GM21367 (cell line): Measurements from ENCODE around the gene C3orf38.
"Not testable (repeated sequence)": the region's sequence is repeated elsewhere in the genome, so short reads cannot be mapped to it uniquely, and the experiment has no call there.

ENCODE experiments used
- ATAC-seq: cut with Tn5 transposase; IDR thresholded peaks from one replicate; pipeline ENCODE4 v1.9.1; 2021; ENCODE audit not compliant: unreplicated experiment

C3orf38 gene

DNA sequence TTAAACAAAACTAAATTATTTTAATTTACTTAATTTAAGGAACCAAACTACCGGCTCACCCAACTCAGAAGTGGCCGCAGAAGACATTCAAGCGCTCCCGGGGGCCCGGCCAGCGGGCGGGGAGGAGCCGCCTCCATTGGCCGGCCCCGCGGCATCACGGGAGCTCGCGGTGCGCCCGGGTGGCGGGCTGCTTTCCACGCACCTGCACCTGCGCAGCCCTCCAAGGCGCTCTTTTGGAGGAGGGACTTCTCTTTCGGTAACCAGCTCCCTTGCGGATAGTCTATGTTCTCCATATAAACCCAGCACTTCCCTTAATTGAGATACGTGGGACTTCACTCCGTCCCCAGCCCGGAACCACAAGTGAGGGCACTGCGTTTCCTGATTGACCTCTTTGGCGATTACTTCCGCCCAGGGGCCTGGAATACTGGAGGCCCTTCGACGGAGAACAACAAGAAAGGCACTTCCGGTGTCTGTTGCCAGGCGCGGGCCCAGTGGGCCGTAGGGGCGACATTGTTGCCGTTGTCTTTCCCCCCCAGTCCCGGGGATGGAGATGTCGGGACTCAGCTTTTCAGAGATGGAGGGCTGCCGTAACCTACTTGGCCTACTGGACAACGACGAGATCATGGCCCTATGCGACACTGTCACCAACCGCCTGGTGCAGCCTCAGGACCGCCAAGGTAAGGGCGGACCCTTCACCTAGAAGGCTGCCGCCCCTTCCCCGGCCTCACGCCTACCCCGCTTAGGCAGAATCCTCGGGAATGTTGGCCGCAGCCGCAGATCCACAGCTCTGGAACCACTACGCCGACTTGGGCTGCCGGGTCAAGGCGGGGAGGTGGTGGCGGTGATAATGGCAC is at the start of gene C3orf38:
Gene C3orf38, plus strand, starts transcription at position 451 of the 854 bp plus-strand sequence. Its CDS starts 94 bp downstream, at position 545.
- peak; percentile 76 for ATAC-seq

DNA sequence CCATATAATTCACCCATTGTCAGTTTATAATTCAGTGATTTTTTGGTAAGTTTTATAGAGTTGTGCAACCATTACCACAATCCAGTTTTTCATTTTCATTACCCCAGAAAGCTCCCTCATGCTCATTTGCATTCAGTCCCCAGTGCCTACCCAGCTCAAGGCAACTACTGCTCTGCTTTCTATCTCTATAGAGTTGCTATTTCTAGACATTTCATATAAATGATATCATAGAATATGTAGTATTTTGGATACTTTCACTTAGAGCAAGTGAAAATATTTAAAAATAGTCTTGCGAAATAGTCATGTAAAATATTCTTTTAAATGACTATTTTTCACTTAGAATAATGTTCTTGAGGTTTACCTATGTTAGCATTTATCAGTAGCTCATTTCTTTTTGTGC is 48.6 kb upstream of the C3orf38 start:
- peak; percentile 87 for ATAC-seq

- no peak for ATAC-seq
These were observed 44.4 kb upstream of the C3orf38 start for GRCh38 chr3:88105325-88105724.

- ATAC-seq, result no peak
These were observed 37.5 kb upstream of the C3orf38 start for GRCh38 chr3:88112289-88112688.

- peak; percentile 89 for ATAC-seq
These were observed 36.2 kb upstream of the C3orf38 start for GRCh38 chr3:88113311-88114162.

DNA sequence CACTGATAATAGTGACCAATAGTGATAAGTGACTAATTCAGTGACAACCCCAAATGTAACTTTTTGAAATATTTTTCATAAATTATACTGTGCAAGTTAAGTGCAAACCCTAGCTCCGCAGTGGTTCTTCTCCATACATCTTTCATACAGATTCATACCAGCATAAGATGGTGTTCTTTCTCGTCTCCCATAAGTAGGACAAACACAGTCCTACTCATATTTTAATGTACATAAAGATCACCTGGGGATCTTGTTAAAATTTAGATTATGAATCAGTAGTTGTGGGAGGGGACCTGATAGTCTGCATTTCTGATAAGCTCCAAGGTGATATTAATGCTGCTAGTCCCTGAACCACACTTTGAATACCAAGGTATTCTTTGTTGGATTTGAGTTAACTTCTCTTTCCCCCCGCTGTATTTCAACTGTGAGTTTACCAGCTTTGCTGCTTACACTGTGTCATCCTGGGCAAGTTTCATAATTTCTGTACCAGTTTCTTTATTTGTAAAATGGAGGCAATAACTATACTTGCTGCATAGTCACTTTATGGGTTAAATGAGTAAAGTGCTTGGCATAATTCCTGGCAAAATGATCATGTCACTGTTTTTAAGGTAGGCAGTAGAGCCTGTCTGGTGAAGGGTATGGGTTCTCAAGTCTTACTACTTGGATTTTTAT is 34.7 kb upstream of the C3orf38 start:
- no peak for ATAC-seq

DNA sequence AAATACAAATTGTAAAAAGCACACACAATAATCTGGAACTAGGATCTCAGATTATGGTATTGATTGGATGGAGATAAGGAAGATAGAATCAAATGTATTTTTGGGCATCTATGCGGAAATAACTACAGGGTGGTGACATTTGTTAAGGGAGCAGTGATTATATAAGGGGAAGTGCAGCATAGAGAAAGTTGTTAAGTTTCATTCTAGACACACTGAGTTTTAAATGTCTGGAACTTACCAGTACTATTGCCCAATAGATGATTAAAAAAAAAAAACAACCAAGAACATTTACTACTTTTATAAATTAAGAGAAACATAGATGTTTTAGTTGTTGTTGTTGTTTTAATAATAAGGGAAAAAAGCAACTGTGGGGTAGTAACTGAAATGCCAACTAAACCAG is 32.1 kb upstream of the C3orf38 start:
- ATAC-seq, result no peak

GRCh38 chr3:88118603-88119002 is 31.2 kb upstream of the C3orf38 start:
- not testable (repeated sequence) for ATAC-seq

GRCh38 chr3:88123526-88123925 is 26.2 kb upstream of the C3orf38 start:
- no peak for ATAC-seq

DNA sequence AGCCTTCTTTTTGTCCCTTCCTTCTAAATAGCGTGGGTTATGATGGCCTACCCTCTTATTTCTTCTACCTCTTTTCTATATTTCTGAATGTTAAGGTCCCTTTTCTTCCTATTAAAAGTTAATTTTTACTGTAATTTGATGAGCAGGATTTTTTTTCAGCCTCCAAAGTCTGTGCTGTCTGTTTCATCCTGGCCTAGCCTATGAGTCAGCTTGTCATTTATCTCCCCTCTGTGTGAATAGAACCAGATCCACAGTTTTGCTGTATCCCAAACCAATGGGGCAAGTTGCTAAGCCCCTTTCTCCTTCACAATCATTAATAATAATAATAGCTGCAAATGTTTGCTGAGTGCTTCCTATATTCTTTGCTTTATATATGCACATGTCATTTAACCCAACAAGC is 18.1 kb upstream of the C3orf38 start:
- ATAC-seq, result no peak

DNA sequence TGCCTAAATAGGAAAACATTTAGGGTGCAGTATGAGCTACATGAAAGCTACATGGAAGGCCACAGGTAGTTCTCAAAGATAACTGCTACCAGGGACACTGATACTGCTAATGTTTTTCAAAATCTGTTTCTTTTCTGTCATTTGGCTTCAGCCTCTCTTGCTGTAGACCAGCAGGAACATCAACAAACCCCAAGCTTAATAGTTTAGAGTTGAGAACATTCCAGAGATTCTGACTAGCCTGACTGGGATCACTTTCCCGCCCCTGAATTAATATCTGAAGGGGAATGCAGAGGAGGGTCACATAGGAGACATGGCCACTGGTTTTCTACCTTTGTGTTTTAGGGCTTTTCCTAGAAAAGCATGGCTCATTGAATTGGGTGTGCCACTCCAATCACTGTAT is 16.9 kb upstream of the C3orf38 start:
- no peak for ATAC-seq

GRCh38 chr3:88133711-88134263 is 16.0 kb upstream of the C3orf38 start:
- no peak for ATAC-seq

DNA sequence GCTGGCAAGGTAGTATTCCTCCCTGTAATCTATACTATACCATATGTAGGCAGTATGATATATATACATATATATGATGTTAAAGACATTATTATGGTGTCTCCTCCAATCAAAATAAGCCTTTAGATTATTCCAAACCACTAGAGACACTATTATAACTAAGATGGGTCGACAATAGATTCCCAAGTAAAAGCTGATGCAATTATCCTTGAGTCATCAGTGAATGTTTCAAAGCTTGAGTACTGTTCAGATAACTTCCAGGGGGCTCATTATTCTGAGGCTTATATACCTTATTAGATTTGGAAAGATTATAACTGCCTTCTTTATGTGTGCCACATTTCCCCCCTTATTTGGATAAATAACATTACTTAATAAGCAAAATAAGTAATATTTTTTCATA is 11.9 kb upstream of the C3orf38 start:
- ATAC-seq, result no peak

DNA sequence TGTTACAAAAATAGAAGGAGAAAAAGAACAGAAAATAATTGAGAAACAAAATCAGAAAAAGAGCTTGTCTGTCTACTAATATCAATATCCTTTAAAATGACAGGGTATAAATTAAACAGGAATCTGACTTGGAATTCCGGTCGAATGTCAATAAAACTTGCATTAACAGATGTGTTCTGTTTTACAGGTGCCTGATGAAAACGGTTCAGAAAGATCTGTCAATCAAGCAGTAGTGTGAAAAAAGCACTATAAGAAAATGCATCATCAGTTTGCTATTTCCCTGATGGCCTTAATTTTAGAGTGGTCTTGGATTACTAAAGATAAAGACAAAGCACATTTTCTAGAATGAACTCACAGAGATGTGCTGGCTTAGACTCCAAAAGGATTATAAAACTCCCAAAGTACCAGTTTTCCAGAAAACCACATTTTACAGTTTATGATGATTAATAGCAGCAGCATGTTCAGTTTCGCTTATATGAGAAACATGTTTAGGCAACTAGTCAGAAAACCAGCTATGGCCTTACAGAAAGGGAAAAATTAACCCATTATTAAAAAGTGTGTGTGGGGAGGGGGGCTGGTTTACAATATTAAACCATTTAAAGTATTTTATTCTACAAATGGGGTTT is 8.2 kb upstream of the C3orf38 start:
- no peak for ATAC-seq

- ATAC-seq, result no peak
These were observed 7.6 kb upstream of the C3orf38 start for GRCh38 chr3:88142094-88142624.

- no peak for ATAC-seq
These were observed 2.5 kb upstream of the C3orf38 start for GRCh38 chr3:88147261-88147660.

GRCh38 chr3:88148651-88149050 is 1.1 kb upstream of the C3orf38 start:
- no peak for ATAC-seq

DNA sequence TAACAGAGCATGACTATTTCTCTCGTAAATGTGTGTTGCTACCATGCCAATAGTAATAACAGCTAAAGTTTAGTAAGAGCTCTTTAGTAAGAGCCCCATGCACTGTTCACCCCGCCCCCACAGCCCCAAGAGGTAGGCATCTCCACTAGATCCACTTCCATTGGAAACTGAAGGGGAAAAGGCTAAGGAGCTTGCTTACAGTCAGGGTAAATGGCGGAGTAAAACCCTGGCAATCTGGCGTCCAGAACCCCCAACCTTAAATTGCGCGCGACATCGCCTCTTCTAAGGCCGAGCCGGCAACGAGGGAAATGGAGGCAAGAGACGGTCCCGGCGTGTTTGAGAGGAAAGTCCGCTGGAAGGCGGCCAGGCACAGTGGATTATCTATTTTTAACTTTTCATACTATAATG is 654 bp upstream of the C3orf38 start:
- peak; percentile 13 for ATAC-seq

DNA sequence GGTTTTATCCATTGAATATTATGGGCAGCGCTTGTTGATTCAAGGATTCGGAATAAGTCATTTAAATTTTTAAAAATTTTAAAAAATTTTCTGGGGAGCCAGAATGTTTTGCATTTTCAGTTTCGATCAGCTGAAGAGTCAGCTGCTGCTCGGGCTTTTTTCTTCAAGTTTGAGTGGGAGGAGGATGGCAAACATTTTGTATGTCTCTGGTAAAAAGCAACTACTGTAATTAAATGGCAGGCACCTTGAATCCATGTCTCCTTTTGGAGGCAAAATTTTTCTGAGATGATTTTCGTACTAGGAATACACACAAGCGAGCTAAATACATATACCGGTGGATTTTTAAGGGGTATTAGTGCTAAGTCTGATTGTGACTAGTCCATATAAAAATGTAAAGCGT is 612 bp downstream of the C3orf38 start:
- ATAC-seq, result peak; percentile 16

DNA sequence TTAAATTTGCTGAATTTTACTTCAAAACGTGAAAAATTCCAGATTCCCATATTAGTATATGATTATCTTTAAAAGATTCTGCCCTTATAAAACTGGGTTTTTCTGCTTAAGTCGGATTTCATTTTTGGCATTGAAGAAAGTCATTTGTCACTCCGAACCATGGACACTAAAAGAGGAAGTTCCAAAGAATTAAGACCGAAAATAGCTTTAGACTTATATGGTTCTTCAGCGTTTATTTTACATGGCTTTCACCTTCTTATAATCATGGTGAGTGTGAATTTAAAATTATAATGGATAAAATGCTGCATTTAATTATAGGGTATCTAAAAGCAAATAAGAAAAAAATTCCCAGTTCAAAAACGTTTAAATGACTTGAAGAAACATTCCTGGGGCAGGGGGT is 1.0 kb downstream of the C3orf38 start:
- no peak for ATAC-seq
